Tibial nerve (tissue), 3 donors: ENCODE data around the gene CIAO1.

Experiments used
- POLR2A ChIP-seq, 2 donors: fragments of 450-650 bp; IDR thresholded peaks; one replicate each; pipeline ENCODE4 v1.6.1; 2017; ENCODE audit warnings: antibody characterized with exemption in 2 of 2, mild to moderate bottlenecking in 2 of 2, moderate library complexity in 2 of 2
- TF ChIP-seq, protein P1 (sequence below), 5 experiments: fragments of 200-600 bp in 3 of 5; fragments of 450-650 bp in 2 of 5; sonication (generic) in 3 of 5; IDR thresholded peaks; one replicate each; pipeline ENCODE4 v1.5.1; 2016 to 2019; ENCODE audit warnings: antibody characterized with exemption in 5 of 5, mild to moderate bottlenecking in 3 of 5, moderate library complexity in 2 of 5

DNA sequence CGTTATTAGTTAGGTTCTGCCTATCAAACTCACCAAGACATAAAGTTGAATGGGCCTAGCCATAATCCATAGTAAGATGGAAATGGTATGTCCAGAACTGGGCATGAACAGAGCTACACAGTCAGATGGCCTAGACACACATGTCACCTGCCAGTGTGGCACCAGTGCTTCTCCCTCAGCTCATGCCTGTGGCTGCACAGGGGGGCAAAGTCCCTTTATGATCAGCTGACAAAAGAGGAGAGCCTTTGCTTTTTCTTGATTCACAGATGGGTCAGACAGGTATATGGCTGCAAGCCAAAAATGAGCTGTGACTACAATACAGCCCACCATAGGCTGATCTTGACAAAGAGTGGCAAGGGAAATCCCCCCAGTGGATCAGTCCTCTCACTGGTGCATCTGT, 29.1 kb upstream of the CIAO1 start:
- TF ChIP-seq POLR2A (IDR thresholded peaks at IDR 0.05) = no peak
- TF ChIP-seq, protein P1, sequence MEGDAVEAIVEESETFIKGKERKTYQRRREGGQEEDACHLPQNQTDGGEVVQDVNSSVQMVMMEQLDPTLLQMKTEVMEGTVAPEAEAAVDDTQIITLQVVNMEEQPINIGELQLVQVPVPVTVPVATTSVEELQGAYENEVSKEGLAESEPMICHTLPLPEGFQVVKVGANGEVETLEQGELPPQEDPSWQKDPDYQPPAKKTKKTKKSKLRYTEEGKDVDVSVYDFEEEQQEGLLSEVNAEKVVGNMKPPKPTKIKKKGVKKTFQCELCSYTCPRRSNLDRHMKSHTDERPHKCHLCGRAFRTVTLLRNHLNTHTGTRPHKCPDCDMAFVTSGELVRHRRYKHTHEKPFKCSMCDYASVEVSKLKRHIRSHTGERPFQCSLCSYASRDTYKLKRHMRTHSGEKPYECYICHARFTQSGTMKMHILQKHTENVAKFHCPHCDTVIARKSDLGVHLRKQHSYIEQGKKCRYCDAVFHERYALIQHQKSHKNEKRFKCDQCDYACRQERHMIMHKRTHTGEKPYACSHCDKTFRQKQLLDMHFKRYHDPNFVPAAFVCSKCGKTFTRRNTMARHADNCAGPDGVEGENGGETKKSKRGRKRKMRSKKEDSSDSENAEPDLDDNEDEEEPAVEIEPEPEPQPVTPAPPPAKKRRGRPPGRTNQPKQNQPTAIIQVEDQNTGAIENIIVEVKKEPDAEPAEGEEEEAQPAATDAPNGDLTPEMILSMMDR (IDR thresholded peaks at IDR 0.05) = no peak
